ENCODE results near the gene PRX. TPM values are rescaled to one million over a fixed set of nuclear protein-coding genes. Genes with fewer than 3 reads are reported as not detected.

Gene PRX
- total and polyA plus RNA-seq, 9 of the 15 experiments (the other 6 are each of a cell fraction or from before 2014, with no cell fraction given), result 0.65 to 3.5 (median 1.7) TPM; not detected in 2

- no peak for TF ChIP-seq UBTF (IDR thresholded peaks at IDR 0.05; ENCODE audit: borderline replicate concordance in 1 of 2, low read depth in 2 of 2, low read length in 2 of 2)
- no peak for TF ChIP-seq ZNF431 (CRISPR knock-in tag; IDR thresholded peaks at IDR 0.05)
- peak; percentile 50; the same call in 1 of the 2 replicates for TF ChIP-seq ZBTB40 (IDR thresholded peaks at IDR 0.05)
- no peak for TF ChIP-seq ZBTB40 (CRISPR knock-in tag; IDR thresholded peaks at IDR 0.05)
- TF ChIP-seq HDAC3 (IDR thresholded peaks at IDR 0.05; ENCODE audit: borderline replicate concordance, partially characterized antibody), result no peak
- no peak for TF ChIP-seq KLF13 (tag; IDR thresholded peaks at IDR 0.05; ENCODE audit: borderline replicate concordance, low read depth)
- TF ChIP-seq STAT5B (CRISPR knock-in tag; IDR thresholded peaks at IDR 0.05), result no peak
- no peak for TF ChIP-seq ZNF232 (CRISPR knock-in tag; IDR thresholded peaks at IDR 0.05)
- no peak for TF ChIP-seq PKNOX1 (IDR thresholded peaks at IDR 0.05)
- TF ChIP-seq PHB2 (IDR thresholded peaks at IDR 0.05; ENCODE audit: low read depth), result no peak
- no peak for TF ChIP-seq OTX1 (CRISPR knock-in tag; IDR thresholded peaks at IDR 0.05)
- TF ChIP-seq MTA1 (IDR thresholded peaks at IDR 0.05; ENCODE audit: borderline replicate concordance), result 0 out of 2 replicates have a peak, but pooled peaks have one; percentile 55
- no peak for TF ChIP-seq NFIX (CRISPR knock-in tag; IDR thresholded peaks at IDR 0.05; ENCODE audit: low read depth)
- TF ChIP-seq ZNF699 (CRISPR knock-in tag; IDR thresholded peaks at IDR 0.05; ENCODE audit: insufficient replicate concordance), result no peak
Measured at GRCh38 chr19:40363069-40363468, 50.1 kb downstream of the PRX start (continued).
